Peyer's patch (tissue), 4 donors: ENCODE data around the gene AK1.

ENCODE experiments used
- POLR2A ChIP-seq, 2 donors: fragments of 450-650 bp; IDR thresholded peaks; one replicate each; pipeline ENCODE4 v1.5.1; 2017; ENCODE audit warnings: antibody characterized with exemption in 2 of 2, mild to moderate bottlenecking in 2 of 2, moderate library complexity in 2 of 2
- TF ChIP-seq, protein P1 (sequence below), 6 experiments: fragments of 450-650 bp in 4 of 6; fragments of 200-600 bp in 2 of 6; sonication (generic) in 1 of 6; IDR thresholded peaks; one replicate each; pipeline ENCODE4 v1.5.1; 2017 to 2019; ENCODE audit warnings: antibody characterized with exemption in 6 of 6, mild to moderate bottlenecking in 3 of 6, moderate library complexity in 1 of 6

DNA sequence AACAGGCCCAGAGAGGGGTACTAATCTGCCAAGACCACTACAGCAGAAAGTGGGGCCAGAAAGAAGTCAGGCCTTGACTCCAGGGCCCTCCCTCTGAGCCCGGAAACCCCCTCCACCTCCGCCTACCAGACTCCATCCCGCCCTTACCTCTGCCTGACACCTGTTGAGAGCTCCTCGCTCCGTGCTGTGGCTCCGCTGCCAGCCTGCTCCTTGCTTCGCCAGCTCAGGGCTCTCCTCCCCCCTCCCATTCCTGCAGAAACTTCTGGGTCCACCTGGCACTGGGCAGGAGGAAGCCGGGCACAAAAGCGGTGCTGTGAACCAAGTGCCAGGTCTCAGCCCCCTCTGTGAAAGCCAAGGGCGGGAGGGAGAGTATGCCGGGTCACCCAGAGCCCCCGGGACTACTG is 28.3 kb upstream of the AK1 start:
- TF ChIP-seq, protein P1, sequence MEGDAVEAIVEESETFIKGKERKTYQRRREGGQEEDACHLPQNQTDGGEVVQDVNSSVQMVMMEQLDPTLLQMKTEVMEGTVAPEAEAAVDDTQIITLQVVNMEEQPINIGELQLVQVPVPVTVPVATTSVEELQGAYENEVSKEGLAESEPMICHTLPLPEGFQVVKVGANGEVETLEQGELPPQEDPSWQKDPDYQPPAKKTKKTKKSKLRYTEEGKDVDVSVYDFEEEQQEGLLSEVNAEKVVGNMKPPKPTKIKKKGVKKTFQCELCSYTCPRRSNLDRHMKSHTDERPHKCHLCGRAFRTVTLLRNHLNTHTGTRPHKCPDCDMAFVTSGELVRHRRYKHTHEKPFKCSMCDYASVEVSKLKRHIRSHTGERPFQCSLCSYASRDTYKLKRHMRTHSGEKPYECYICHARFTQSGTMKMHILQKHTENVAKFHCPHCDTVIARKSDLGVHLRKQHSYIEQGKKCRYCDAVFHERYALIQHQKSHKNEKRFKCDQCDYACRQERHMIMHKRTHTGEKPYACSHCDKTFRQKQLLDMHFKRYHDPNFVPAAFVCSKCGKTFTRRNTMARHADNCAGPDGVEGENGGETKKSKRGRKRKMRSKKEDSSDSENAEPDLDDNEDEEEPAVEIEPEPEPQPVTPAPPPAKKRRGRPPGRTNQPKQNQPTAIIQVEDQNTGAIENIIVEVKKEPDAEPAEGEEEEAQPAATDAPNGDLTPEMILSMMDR (IDR thresholded peaks at IDR 0.05), result no peak
- TF ChIP-seq POLR2A (IDR thresholded peaks at IDR 0.05), result no peak
